ENCODE data around the gene ZBTB45. TPM values are rescaled to one million over a fixed set of nuclear protein-coding genes. Genes with fewer than 3 reads are reported as not detected.
"Not testable (repeated sequence)": the region's sequence is repeated elsewhere in the genome, so short reads cannot be mapped to it uniquely, and the experiment has no call there.

Gene ZBTB45
- total RNA-seq, 1 donor from 2014 or later: 22.2 TPM

DNA sequence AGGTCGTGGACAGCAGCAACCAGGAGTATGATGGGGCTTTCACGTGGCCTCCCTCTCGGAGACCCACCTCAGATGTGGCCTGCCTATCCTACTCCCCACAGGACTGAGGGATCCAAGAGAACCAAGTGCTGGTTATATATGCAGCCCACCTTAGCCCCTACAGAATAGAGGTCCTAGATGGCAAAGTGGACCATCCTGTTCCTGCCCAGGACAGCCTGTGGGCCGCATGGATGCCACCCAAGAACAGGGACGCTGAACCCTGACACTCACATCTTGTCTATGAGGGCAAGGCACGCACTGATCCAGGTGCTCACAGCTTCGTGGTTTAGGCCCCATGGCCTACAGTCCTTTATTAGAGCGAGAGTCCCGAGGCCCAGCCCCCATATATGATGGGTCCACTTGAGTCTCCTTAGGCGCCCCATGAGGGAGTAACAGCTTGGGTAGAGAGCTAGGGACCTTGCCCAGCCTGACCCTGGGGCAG is 6.4 kb downstream of the ZBTB45 start:
- H3K27me3 Mint-ChIP-seq (ENCODE audit: unreplicated experiment): peaks cover 21% of the 10 kb centered on the region
- no peak for DNase-seq (ENCODE audit: low spot score)
- no peak overlapping the region for H3K4me3 Mint-ChIP-seq (ENCODE audit: unreplicated experiment)
- TF ChIP-seq, protein P1, sequence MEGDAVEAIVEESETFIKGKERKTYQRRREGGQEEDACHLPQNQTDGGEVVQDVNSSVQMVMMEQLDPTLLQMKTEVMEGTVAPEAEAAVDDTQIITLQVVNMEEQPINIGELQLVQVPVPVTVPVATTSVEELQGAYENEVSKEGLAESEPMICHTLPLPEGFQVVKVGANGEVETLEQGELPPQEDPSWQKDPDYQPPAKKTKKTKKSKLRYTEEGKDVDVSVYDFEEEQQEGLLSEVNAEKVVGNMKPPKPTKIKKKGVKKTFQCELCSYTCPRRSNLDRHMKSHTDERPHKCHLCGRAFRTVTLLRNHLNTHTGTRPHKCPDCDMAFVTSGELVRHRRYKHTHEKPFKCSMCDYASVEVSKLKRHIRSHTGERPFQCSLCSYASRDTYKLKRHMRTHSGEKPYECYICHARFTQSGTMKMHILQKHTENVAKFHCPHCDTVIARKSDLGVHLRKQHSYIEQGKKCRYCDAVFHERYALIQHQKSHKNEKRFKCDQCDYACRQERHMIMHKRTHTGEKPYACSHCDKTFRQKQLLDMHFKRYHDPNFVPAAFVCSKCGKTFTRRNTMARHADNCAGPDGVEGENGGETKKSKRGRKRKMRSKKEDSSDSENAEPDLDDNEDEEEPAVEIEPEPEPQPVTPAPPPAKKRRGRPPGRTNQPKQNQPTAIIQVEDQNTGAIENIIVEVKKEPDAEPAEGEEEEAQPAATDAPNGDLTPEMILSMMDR (IDR thresholded peaks at IDR 0.05; ENCODE audit: unreplicated experiment): no peak
- H3K9me3 Mint-ChIP-seq (ENCODE audit: unreplicated experiment): no peaks in the 10 kb centered on the region
- H3K4me1 Mint-ChIP-seq (ENCODE audit: unreplicated experiment): peaks cover 8% of the 10 kb centered on the region
- H3K27ac Mint-ChIP-seq (ENCODE audit: unreplicated experiment): no peak overlapping the region
- peaks cover 7% of the 10 kb centered on the region for H3K36me3 Mint-ChIP-seq (ENCODE audit: low read depth, unreplicated experiment)

DNA sequence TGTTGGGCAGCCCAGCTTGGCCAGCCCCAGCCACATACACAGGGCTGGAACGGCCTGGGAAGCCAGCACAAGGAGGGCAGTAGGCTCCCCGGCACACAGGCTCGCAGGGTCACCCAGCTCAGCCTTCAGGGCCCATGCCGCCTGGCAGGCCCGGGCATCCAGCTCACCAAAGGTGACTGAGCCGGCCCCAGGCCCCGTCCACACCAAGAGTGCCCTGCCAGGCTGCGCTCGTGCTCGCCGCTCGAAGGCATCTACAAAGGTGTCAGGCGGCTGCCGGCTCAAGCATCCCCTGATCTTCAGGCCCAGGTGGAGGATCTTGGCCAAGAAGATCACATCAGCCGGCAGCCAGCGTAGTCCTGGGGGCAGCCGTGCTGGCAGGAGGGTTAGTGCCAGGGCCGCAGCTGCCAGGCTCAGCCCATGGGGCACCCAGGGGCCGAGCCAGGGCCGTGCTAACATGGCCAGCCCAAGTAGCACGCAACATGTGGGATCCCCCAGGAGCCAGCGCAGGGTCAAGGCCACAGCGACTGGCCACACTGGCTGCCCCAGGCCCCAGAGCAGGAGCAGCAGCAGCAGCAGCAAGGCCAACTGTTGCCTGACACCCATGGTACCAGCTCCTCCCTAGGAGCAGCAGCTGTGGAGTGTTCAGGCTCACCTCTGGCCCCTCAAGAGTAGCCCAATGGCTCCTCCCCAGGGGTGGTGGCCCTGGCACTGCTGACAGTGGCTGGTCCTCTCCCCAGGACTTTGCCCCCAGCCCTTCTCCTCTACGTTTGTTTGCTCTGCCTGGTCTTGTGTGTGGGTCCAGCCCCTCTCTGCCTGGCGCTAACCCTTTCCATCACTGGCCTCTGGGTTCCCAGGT is 8.0 kb downstream of the ZBTB45 start, which contains the start of gene SLC27A5:
Gene SLC27A5, minus strand, starts transcription at position 640 of the 856 bp plus-strand sequence. Its CDS starts 37 bp downstream, at position 603.
- DNase-seq (ENCODE audit: low spot score): no peak
- Mint-ChIP-seq H3K4me1 (ENCODE audit: unreplicated experiment) (peaks cover 5% of the 10 kb centered on the region), H3K9me3 (ENCODE audit: unreplicated experiment) (peaks cover 3% of the 10 kb centered on the region), H3K27me3 (ENCODE audit: unreplicated experiment) (peaks cover 21% of the 10 kb centered on the region), H3K27ac (ENCODE audit: unreplicated experiment) (no peak within 1 kb of the TSS), H3K4me3 (ENCODE audit: unreplicated experiment) (no peak within 1 kb of the TSS), H3K36me3 (ENCODE audit: low read depth, unreplicated experiment) (peaks cover 13% of the 10 kb centered on the region)
- TF ChIP-seq, protein P1 (IDR thresholded peaks at IDR 0.05; ENCODE audit: unreplicated experiment): no peak

DNA sequence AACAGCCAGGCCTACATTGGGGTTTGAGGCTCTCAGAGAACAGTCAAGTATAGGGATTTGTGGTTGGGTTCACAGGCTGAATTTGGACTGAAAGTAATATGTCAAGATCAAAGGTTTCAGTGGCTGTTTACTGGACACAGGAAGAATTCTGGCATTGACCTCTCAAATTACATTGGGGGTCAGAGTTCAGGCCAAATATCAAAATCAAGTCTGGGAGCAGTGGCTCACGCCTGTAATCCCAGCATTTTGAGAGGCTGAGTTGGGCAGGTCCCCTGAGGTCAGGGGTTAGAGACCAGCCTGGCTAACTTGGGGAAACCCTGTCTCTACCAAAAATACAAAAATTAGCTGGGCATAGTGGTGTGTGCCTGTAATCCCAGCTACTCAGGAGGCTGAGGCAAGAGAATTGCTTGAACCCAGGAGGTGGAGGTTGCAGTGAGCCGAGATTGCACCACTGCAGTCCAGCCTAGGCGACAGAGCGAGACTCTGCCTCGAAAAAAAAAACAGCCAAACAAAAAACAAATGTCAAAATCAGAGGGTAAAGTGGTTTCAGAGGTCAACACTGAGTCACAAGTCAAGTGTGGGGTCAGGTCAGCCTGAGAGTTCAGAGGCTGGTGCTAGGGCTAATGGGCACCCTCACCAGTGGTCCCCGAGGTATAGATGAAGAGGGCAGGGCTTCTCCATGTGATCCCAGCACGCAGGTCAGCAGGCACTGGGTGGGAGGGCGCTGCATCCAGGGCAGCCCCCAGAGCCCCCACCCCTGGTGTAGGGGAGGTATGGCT is 9.3 kb downstream of the ZBTB45 start:
- H3K9me3 Mint-ChIP-seq (ENCODE audit: unreplicated experiment): peaks cover 3% of the 10 kb centered on the region
- TF ChIP-seq, protein P1 (IDR thresholded peaks at IDR 0.05; ENCODE audit: unreplicated experiment): no peak
- no peak for DNase-seq (ENCODE audit: low spot score)
- H3K27me3 Mint-ChIP-seq (ENCODE audit: unreplicated experiment): peaks cover 18% of the 10 kb centered on the region
- H3K4me3 Mint-ChIP-seq (ENCODE audit: unreplicated experiment): peak overlapping the region; percentile 27
- H3K4me1 Mint-ChIP-seq (ENCODE audit: unreplicated experiment): no peaks in the 10 kb centered on the region
- H3K36me3 Mint-ChIP-seq (ENCODE audit: low read depth, unreplicated experiment): peaks cover 6% of the 10 kb centered on the region
- H3K27ac Mint-ChIP-seq (ENCODE audit: unreplicated experiment): no peak overlapping the region

DNA sequence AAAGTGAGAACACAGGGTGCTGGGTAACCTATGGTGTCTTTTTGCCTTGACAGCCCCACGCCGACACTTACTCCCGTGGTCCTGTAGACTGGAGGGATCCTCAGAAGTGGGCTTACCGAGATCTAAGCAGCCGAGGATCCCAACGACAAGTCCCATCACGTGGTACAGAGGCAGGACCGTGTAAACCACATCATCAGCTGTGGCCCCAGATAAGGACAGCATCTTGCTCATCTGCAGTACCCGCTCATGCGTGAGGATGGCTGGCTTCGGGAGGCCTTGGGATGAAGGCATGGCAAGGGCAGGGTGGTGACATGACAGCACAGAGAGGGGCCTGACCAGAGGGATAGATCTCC is 9.9 kb downstream of the ZBTB45 start:
- TF ChIP-seq, protein P1 (IDR thresholded peaks at IDR 0.05; ENCODE audit: unreplicated experiment): no peak
- peaks cover 5% of the 10 kb centered on the region for H3K36me3 Mint-ChIP-seq (ENCODE audit: low read depth, unreplicated experiment)
- peaks cover 15% of the 10 kb centered on the region for H3K27me3 Mint-ChIP-seq (ENCODE audit: unreplicated experiment)
- no peak for DNase-seq (ENCODE audit: low spot score)
- peaks cover 3% of the 10 kb centered on the region for H3K9me3 Mint-ChIP-seq (ENCODE audit: unreplicated experiment)
- no peak overlapping the region for H3K27ac Mint-ChIP-seq (ENCODE audit: unreplicated experiment)
- H3K4me1 Mint-ChIP-seq (ENCODE audit: unreplicated experiment): no peaks in the 10 kb centered on the region
- peak overlapping the region; percentile 21 for H3K4me3 Mint-ChIP-seq (ENCODE audit: unreplicated experiment)

DNA sequence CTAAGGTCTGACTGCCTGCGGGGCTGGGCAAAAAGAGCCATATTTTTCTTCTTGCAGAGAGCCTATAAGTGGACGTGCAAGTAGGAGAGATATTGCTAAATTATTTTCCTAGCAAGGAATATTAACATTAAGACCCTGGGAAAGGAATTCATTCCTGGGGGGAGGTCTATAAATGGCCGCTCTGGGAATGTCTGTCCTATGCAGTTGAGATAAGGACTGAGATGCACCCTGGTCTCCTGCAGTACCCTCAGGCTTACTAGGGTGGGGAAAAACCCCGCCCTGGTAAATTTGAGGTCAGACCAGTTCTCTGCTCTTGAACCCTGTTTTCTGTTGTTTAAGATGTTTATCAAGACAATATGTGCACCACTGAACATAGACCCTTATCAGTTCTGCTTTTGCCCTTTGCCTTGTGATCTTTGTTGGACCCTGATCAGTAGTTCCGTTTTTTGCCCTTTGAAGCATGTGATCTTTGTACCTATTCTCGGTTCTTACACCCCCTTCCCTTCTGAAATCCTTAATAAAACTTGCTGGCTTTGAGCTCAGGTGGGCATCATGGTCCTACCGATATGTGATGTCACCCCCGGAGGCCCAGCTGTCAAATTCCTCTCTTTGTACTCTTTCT is 11.9 kb downstream of the ZBTB45 start:
- H3K36me3 Mint-ChIP-seq (ENCODE audit: low read depth, unreplicated experiment); H3K4me1 Mint-ChIP-seq (ENCODE audit: unreplicated experiment); H3K27ac Mint-ChIP-seq (ENCODE audit: unreplicated experiment); DNase-seq (ENCODE audit: low spot score); H3K4me3 Mint-ChIP-seq (ENCODE audit: unreplicated experiment); H3K9me3 Mint-ChIP-seq (ENCODE audit: unreplicated experiment): not testable (repeated sequence)
- H3K27me3 Mint-ChIP-seq (ENCODE audit: unreplicated experiment): peaks cover 15% of the 10 kb centered on the region

All from endothelial cell (in vitro differentiated cells).